Smooth muscle cell (in vitro differentiated cells): ENCODE results near the gene VEGFC. TPM values are rescaled to one million over a fixed set of nuclear protein-coding genes. Genes with fewer than 3 reads are reported as not detected.

ENCODE experiments used
- DNase-seq: peaks from one replicate; lab custom pipeline; 2025; ENCODE audit not compliant: unreplicated experiment; lab: John Stamatoyannopoulos, UW
- H2AFZ ChIP-seq: fragments of 200-600 bp; sonication (generic); 2 replicates; pipeline ENCODE4 v1.6.0; 2016; ENCODE audit warnings: antibody characterized with exemption, low read depth, mild to moderate bottlenecking
- H3F3A ChIP-seq: fragments of 200-600 bp; sonication (generic); 2 replicates; pipeline ENCODE4 v1.6.0; 2017; ENCODE audit warnings: antibody characterized with exemption, low read depth
- H3K27ac ChIP-seq: fragments of 200-600 bp; sonication (generic); 2 replicates; pipeline ENCODE4 v1.5.1; 2016; ENCODE audit warnings: low read depth, mild to moderate bottlenecking
- H3K27me3 ChIP-seq: fragments of 200-600 bp; sonication (generic); 2 replicates; pipeline ENCODE4 v1.6.1; 2016; ENCODE audit warnings: low read depth, mild to moderate bottlenecking
- H3K36me3 ChIP-seq: fragments of 200-600 bp; sonication (generic); 2 replicates; pipeline ENCODE4 v1.5.1; 2016; ENCODE audit warnings: low read depth
- H3K4me1 ChIP-seq: fragments of 200-600 bp; sonication (generic); 2 replicates; pipeline ENCODE4 v1.5.1; 2016; ENCODE audit warnings: low read depth
- H3K4me2 ChIP-seq: fragments of 200-600 bp; sonication (generic); 2 replicates; pipeline ENCODE4 v1.6.0; 2016; ENCODE audit warnings: mild to moderate bottlenecking
- H3K4me3 ChIP-seq: fragments of 200-600 bp; sonication (generic); 2 replicates; pipeline ENCODE4 v1.5.1; 2016; ENCODE audit warnings: mild to moderate bottlenecking
- H3K79me2 ChIP-seq: fragments of 200-600 bp; sonication (generic); 2 replicates; pipeline ENCODE4 v1.6.0; 2016; ENCODE audit warnings: low read depth, mild to moderate bottlenecking
- H3K9ac ChIP-seq: fragments of 200-600 bp; sonication (generic); 2 replicates; pipeline ENCODE4 v1.6.0; 2016; ENCODE audit warnings: low read depth
- H3K9me3 ChIP-seq: fragments of 200-600 bp; sonication (generic); replicated peaks from 2 replicates; pipeline ENCODE4 v1.5.1; 2016; ENCODE audit warnings: low read depth
- H4K20me1 ChIP-seq: fragments of 200-600 bp; sonication (generic); 2 replicates; pipeline ENCODE4 v1.6.0; 2016; ENCODE audit warnings: low read depth
- WGBS: methylation state at CpG from one replicate; pipeline ENCODE4 v1.1.7; 2016; ENCODE audit warnings: low lambda C conversion rate; 5-methylcytosine and 5-hydroxymethylcytosine counted together
- polyA plus RNA-seq: library from polyadenylated mRNA; unstranded; fragments of >200 nt; fragmentation: Nextera tagmentation; extraction: Ambion mirVana; gene quantifications from 2 replicates; pipeline ENCODE4 v1.2.1, GENCODE V29; 2016
- total RNA-seq: library from RNA; depleted of rRNA; stranded (reverse); fragments of >200 nt; gene quantifications from 2 replicates; pipeline ENCODE4 v1.2.3, GENCODE V29; 2014
- TF ChIP-seq, protein P1 (sequence below): fragments of 200-600 bp; sonication (generic); IDR thresholded peaks from 2 replicates; pipeline ENCODE4 v1.5.1; 2017; ENCODE audit warnings: borderline replicate concordance, mild to moderate bottlenecking, antibody characterized with exemption; ENCODE audit not compliant: insufficient read depth, poor library complexity, severe bottlenecking

VEGFC gene
- total and polyA plus RNA-seq, 2 experiments from 2014 or later = 26.6 to 30.0 TPM

DNA sequence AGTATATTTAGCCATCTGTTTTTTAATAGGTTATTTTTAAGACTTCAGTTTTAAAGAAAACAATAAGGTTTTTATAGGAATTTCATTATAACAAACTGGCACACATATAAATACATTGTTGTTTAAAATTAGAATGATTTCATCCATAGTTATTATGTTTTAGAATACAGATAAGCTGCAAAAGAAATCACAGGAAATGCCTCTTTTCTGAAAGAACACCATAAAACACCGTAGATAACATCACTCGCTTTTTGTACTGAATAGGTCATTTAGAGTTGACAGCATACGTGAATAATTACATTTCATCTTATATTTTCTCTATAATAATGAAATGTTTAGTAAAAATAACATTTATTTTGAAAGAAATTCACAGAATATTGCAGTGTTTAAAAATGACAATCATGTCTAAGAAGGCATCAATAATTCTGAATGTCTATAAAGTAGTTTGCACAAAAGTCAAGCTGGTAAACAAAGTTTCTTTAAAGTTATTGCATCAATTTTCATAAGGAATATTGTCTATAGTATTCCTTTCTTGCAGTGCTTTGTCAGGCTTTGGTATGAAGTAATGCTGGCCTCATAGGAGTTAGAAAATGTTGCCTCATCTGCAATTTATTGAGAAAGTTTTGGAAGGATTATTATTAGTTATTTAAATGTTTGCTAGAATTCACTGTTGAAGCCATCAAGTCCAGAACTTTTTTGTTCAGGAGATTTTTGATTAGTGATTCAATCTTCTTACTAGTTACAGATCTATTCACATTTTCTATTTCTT, 17.9 kb upstream of the VEGFC start:
- 46% methylated on average over 3 of the region's 3 CpGs for WGBS

DNA sequence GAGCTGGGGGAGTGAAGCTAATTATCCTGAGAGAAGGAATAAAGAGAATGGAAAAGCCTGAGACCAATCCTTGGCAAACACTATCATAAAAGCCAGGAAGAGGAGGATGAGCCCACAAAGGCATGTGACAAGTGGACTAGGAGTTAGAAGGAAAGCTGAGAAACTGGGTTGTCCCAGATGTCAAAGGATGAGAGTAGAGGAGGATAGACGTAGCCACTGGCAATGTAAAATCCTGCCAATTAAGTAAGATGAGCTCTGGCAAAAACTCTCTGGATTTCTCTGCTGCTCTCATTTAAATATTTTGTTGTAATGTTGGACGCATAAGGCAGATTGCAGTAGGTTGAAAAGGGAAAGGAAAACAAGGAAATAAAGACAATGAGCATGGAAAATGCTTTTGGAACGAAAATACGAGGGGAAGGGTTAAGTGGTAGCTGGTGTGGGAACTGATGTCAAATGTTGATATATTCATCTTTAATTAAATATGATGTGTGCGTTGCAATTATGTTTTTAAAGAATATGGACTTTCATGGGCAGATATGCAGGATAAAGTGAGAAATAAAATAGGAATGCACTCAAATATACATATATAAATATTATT, 14.2 kb upstream of the VEGFC start:
- no peak for DNase-seq
- H3K4me1 ChIP-seq = peaks cover 3% of the 10 kb centered on the region
- H3F3A ChIP-seq = no peaks in the 10 kb centered on the region
- H2AFZ ChIP-seq = no peak overlapping the region
- H3K27me3 ChIP-seq = no peaks in the 10 kb centered on the region
- H3K36me3 ChIP-seq = no peaks in the 10 kb centered on the region
- H3K27ac ChIP-seq = no peak overlapping the region
- no peaks in the 10 kb centered on the region for H4K20me1 ChIP-seq
- WGBS = 94% methylated on average over 5 of the region's 5 CpGs
- H3K9ac ChIP-seq = no peak overlapping the region
- H3K4me2 ChIP-seq = no peak overlapping the region
- no peaks in the 10 kb centered on the region for H3K79me2 ChIP-seq
- H3K4me3 ChIP-seq = no peak overlapping the region
- TF ChIP-seq, protein P1, sequence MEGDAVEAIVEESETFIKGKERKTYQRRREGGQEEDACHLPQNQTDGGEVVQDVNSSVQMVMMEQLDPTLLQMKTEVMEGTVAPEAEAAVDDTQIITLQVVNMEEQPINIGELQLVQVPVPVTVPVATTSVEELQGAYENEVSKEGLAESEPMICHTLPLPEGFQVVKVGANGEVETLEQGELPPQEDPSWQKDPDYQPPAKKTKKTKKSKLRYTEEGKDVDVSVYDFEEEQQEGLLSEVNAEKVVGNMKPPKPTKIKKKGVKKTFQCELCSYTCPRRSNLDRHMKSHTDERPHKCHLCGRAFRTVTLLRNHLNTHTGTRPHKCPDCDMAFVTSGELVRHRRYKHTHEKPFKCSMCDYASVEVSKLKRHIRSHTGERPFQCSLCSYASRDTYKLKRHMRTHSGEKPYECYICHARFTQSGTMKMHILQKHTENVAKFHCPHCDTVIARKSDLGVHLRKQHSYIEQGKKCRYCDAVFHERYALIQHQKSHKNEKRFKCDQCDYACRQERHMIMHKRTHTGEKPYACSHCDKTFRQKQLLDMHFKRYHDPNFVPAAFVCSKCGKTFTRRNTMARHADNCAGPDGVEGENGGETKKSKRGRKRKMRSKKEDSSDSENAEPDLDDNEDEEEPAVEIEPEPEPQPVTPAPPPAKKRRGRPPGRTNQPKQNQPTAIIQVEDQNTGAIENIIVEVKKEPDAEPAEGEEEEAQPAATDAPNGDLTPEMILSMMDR = no peak
- no peaks in the 10 kb centered on the region for H3K9me3 ChIP-seq

More for the DNA sequence above, 17.9 kb upstream of the VEGFC start:
- H3K4me2 ChIP-seq = no peak overlapping the region
- no peaks in the 10 kb centered on the region for H3F3A ChIP-seq
- no peak overlapping the region for H3K27ac ChIP-seq
- no peak overlapping the region for H3K9ac ChIP-seq
- H3K36me3 ChIP-seq = no peaks in the 10 kb centered on the region
- no peaks in the 10 kb centered on the region for H3K9me3 ChIP-seq
- H3K27me3 ChIP-seq = no peaks in the 10 kb centered on the region
- no peak overlapping the region for H2AFZ ChIP-seq
- no peak overlapping the region for H3K4me3 ChIP-seq
- H3K4me1 ChIP-seq = peaks cover 3% of the 10 kb centered on the region
- H3K79me2 ChIP-seq = no peaks in the 10 kb centered on the region
- H4K20me1 ChIP-seq = no peaks in the 10 kb centered on the region
- no peak for DNase-seq
- TF ChIP-seq, protein P1 = no peak

DNA sequence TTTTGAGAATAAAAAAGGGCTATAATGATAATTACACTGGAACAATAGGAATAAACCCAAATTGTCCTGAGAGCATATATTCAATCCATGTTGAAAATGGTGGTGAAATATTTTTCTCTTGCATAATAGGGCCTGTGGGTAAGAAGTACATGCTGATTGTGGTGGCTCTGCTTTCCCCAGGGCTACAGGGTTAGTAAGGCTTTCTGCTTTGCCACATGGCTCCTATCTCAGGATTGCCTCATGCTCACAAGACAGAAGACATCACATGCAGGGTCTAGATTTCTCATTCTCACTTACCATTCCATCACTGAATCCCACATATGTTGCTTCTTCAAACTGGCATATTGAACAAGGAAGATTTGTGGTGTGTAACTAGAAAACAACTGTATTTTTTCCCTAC, 12.4 kb upstream of the VEGFC start:
- H3K4me2 ChIP-seq = no peak overlapping the region
- DNase-seq = no peak
- no peak overlapping the region for H2AFZ ChIP-seq
- H3K27me3 ChIP-seq = no peaks in the 10 kb centered on the region
- no peak overlapping the region for H3K4me3 ChIP-seq
- H3K79me2 ChIP-seq = no peaks in the 10 kb centered on the region
- H3F3A ChIP-seq = no peaks in the 10 kb centered on the region
- H3K27ac ChIP-seq = no peak overlapping the region
- TF ChIP-seq, protein P1 = no peak
- H3K9me3 ChIP-seq = no peaks in the 10 kb centered on the region
- peaks cover 3% of the 10 kb centered on the region for H3K4me1 ChIP-seq
- no peaks in the 10 kb centered on the region for H3K36me3 ChIP-seq
- H4K20me1 ChIP-seq = no peaks in the 10 kb centered on the region
- no peak overlapping the region for H3K9ac ChIP-seq
